ENCODE results near the gene KDM4C. TPM values are rescaled to one million over a fixed set of nuclear protein-coding genes. Genes with fewer than 3 reads are reported as not detected.

Gene KDM4C
- total RNA-seq, 1 experiment from 2014 or later: 16.8 TPM

DNA sequence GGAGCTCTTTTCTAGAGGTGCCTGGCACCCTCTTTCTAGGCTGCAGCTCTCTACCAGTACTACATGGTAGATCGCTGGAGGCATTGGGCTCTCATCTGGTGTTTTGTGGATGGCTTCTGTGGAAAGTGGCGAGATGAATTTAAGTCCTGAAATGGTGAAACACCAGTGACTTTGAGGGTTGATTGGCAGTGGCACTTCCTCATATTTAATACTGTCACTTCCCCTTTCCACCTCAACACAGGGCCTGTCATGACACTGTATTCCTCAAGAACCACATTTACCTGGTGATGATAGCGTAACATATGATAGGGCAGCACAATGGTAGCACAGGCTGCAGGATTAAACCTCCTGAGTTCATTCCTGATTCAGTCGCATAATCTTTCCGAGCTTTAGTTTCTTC lies 132.1 kb downstream of the KDM4C start (continued):
- TF ChIP-seq, protein P1, sequence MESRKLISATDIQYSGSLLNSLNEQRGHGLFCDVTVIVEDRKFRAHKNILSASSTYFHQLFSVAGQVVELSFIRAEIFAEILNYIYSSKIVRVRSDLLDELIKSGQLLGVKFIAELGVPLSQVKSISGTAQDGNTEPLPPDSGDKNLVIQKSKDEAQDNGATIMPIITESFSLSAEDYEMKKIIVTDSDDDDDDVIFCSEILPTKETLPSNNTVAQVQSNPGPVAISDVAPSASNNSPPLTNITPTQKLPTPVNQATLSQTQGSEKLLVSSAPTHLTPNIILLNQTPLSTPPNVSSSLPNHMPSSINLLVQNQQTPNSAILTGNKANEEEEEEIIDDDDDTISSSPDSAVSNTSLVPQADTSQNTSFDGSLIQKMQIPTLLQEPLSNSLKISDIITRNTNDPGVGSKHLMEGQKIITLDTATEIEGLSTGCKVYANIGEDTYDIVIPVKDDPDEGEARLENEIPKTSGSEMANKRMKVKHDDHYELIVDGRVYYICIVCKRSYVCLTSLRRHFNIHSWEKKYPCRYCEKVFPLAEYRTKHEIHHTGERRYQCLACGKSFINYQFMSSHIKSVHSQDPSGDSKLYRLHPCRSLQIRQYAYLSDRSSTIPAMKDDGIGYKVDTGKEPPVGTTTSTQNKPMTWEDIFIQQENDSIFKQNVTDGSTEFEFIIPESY (IDR thresholded peaks at IDR 0.05; ENCODE audit: extremely low read depth, insufficient replicate concordance, low read length): no peak
- TF ChIP-seq CEBPB (IDR thresholded peaks at IDR 0.05; ENCODE audit: low read depth) (no peak), EZH2phosphoT487 (IDR thresholded peaks at IDR 0.05; ENCODE audit: borderline replicate concordance) (no peak), YY1 (IDR thresholded peaks at IDR 0.05; ENCODE audit: extremely low read depth, insufficient replicate concordance, low read depth, low read length) (no peak), SP1 (IDR thresholded peaks at IDR 0.05; ENCODE audit: low read depth) (no peak)
- TF ChIP-seq, protein P2, sequence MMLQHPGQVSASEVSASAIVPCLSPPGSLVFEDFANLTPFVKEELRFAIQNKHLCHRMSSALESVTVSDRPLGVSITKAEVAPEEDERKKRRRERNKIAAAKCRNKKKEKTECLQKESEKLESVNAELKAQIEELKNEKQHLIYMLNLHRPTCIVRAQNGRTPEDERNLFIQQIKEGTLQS (IDR thresholded peaks at IDR 0.05): no peak

DNA sequence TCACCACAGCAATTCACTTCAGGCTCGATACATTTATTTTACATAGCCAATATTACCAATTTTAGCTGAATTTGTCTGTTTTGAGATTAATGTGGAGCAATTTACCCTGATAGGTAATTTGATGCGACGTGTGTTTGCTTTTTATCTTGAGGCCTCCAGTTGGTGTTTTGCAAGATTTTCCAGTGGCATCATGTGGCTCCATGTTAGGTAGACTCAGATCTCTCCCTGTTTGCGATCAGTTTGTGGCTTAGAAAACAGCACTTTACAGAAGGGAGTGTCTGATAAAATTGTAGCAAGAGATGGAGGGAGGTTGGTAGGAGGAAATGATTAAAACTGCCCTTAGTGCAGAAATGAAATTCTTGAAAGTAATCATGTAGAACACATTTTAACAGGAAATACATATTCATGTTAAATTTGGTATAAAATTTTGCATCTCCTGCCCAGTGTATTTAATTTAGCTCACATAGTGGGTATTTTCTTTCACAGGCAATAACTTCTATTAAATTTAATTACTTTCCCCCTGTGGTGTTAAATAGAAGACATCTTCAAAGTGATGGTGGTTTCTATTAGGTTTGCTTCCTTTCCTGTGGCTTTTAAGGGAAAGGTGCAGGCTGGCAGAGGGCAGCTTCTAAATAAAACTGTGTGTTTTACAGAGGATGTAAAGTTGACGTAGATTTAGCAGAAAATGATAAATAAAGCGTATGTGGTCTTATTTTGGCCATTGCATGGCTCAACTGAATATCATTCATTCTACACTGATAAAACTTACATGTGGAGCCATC lies 135.8 kb downstream of the KDM4C start:
- Histone ChIP-seq H3K36me3 (ENCODE audit: control insufficient read depth in 1 of 2, insufficient read depth in 2 of 2, low read length in 2 of 2) (no peaks in the 10 kb centered on the region; a peak in 1 of 4 replicates), H3K9ac (ENCODE audit: low read length) (no peak overlapping the region), H3K27ac (ENCODE audit: low read depth, low read length) (no peak overlapping the region), H3K79me2 (ENCODE audit: insufficient read depth, low read length) (no peaks in the 10 kb centered on the region; the same call in 1 of the 2 replicates), H3K9me3 (ENCODE audit: control insufficient read depth in 1 of 2, insufficient read depth in 1 of 2, low read depth in 1 of 2, low read length in 2 of 2) (no peaks in the 10 kb centered on the region), H3K4me3 (replicated peaks in 1 of 2; ENCODE audit: low read depth in 1 of 2, low read length in 2 of 2) (no peak overlapping the region), H3K9me2 (ENCODE audit: insufficient read depth) (no peaks in the 10 kb centered on the region), H3K4me1 (ENCODE audit: control insufficient read depth in 1 of 2, insufficient read depth in 2 of 2, low read length in 2 of 2) (peaks cover 0 to 4% of the 10 kb centered on the region in 2 experiments; a peak in 1 of 4 replicates), H2AFZ (ENCODE audit: low read depth, low read length, poor library complexity, severe bottlenecking) (no peak overlapping the region), H3K4me2 (ENCODE audit: low read length) (no peak overlapping the region), H3K27me3 (ENCODE audit: insufficient read depth, low read length) (no peaks in the 10 kb centered on the region), H4K20me1 (ENCODE audit: insufficient read depth) (no peaks in the 10 kb centered on the region)
- POLR2A ChIA-PET: no interaction called here
- RAD21 ChIA-PET (ENCODE audit: low non-redundant PET in 1 of 2, low total read pairs in 2 of 2, uncharacterized antibody in 2 of 2, unreplicated experiment in 2 of 2): no interaction called here
- ATAC-seq: no peak
- DNase-seq (ENCODE audit: low read depth, low spot score): no peak
- CTCF ChIA-PET: no interaction called here
- intact Hi-C loops (cut with micrococcal nuclease): loop anchor here (1.0 kb wide), 1 partner anchor 12 kb away; no protein-coding TSS in a partner anchor
- no TSS peak for BruUV-seq (replicated peaks)
- no peak for TF ChIP-seq CBX3 (IDR thresholded peaks at IDR 0.05; ENCODE audit: low read depth)
- TF ChIP-seq CEBPB (IDR thresholded peaks at IDR 0.05; ENCODE audit: low read depth): no peak
- TF ChIP-seq ZNF274 (IDR thresholded peaks at IDR 0.05; ENCODE audit: low read depth, low read length): no peak
- no peak for TF ChIP-seq POLR2A (IDR thresholded peaks at IDR 0.05; ENCODE audit: borderline replicate concordance, extremely low read depth, insufficient read depth, insufficient read length)
- TF ChIP-seq FOSL1 (IDR thresholded peaks at IDR 0.05; ENCODE audit: low read depth): no peak
- no peak for TF ChIP-seq ELF1 (IDR thresholded peaks at IDR 0.05; ENCODE audit: borderline replicate concordance, low read depth)
- TF ChIP-seq JUND (IDR thresholded peaks at IDR 0.05): no peak
- TF ChIP-seq EZH2phosphoT487 (IDR thresholded peaks at IDR 0.05; ENCODE audit: borderline replicate concordance): no peak
- TF ChIP-seq RAD21 (IDR thresholded peaks at IDR 0.05; ENCODE audit: low read depth): no peak
- TF ChIP-seq EGR1 (IDR thresholded peaks at IDR 0.05; ENCODE audit: low read depth): no peak
- TF ChIP-seq POLR2AphosphoS5 (IDR thresholded peaks at IDR 0.05; ENCODE audit: low read depth, low read length): no peak
- TF ChIP-seq, protein P1 (IDR thresholded peaks at IDR 0.05; ENCODE audit: extremely low read depth, insufficient replicate concordance, low read length): no peak
- no peak for TF ChIP-seq CTCF (IDR thresholded peaks at IDR 0.05 in 2 of 3, conservative IDR thresholded peaks at IDR 0.05 in 1 of 3; ENCODE audit: borderline replicate concordance in 1 of 3, insufficient read depth in 1 of 3, low read depth in 2 of 3, low read length in 2 of 3)
- TF ChIP-seq EZH2 (IDR thresholded peaks at IDR 0.05): no peak
